Neural progenitor cell (in vitro differentiated cells): ENCODE data around the gene PRDM16.

Experiments
- EZH2 ChIP-seq: fragments of 200-600 bp; sonication (generic); IDR thresholded peaks from 2 replicates; pipeline ENCODE4 v1.6.1; 2017; ENCODE audit warnings: antibody characterized with exemption, mild to moderate bottlenecking, moderate library complexity
- TF ChIP-seq, protein P1 (sequence below): fragments of 200-600 bp; sonication (generic); IDR thresholded peaks from 2 replicates; pipeline ENCODE4 v1.5.1; 2017; ENCODE audit warnings: antibody characterized with exemption, mild to moderate bottlenecking

DNA sequence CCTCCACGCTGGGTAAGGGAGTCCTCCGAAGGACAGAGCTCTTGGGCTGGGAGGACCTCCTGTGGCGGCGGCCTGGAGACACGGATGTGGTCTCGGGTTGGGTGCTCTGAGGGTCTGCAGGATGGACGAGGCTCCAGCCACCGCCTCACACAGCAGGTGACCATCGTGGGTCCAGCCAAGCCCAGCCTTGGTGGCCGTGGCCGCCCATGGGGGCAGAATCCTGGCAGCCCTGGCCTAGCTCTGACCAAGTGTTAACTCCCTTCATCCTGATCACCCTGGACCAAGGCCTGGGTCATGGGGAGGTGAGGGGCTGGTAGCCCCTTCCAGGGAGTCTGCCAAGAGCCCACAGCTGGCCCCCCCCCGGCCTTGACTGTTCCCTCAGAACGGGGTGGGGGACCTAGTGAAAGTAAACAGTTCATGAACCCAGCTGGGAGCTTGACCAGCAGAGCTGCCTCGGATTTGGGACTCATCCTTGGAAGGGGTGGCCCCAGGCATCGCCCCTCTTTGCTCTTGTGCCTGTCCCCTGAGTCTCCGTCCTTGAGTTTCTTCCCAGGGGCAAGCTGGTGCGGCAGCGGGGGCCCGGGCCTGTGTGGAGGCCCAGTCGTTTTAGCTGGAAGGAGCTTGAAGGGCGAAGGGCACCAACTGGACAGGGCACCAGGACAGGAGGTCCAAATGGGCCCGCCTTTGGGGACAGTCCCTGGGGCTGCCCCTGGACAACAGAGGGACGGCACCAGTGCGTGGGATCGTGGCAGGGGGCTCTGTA, 403.3 kb downstream of the PRDM16 start:
- TF ChIP-seq EZH2: no peak
- TF ChIP-seq, protein P1, sequence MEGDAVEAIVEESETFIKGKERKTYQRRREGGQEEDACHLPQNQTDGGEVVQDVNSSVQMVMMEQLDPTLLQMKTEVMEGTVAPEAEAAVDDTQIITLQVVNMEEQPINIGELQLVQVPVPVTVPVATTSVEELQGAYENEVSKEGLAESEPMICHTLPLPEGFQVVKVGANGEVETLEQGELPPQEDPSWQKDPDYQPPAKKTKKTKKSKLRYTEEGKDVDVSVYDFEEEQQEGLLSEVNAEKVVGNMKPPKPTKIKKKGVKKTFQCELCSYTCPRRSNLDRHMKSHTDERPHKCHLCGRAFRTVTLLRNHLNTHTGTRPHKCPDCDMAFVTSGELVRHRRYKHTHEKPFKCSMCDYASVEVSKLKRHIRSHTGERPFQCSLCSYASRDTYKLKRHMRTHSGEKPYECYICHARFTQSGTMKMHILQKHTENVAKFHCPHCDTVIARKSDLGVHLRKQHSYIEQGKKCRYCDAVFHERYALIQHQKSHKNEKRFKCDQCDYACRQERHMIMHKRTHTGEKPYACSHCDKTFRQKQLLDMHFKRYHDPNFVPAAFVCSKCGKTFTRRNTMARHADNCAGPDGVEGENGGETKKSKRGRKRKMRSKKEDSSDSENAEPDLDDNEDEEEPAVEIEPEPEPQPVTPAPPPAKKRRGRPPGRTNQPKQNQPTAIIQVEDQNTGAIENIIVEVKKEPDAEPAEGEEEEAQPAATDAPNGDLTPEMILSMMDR: no peak
